ENCODE results near the gene SCYL1.

The SCYL1 gene

DNA sequence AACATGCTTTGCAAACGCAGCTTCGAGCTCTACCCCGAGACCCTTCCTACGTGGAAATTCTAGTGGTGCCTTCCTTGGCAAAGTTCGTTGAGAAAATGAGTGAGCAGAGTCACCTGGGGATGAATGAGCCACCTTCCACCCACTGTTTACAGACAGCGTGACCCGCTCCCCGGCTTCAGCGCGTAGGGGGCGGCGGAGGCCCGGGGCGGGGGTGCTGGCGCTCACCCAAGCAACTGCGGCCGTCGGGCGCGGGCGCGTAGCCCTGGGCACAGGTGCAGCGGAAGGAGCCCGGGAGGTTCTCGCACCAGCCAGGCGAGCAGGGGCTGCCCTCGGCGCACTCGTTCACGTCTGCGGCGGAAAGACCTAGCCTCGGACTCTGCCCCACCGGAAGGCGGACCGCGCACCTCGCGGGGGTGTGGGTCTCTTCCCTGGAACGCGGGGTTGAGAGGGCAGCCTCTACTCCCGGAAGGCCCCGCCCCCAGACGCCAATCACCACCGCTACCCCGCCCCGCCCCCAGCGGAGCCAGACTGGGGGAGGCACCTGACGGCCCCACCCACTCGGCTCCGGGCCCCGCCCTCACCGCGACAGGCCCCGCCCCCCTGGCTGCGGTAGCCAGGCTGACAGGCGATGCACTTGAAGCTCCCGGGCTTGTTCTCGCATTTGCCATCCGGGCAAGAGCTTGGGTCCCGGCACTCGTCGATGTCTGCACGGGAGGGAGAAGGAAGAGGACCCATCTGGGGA lies 21.5 kb downstream of the SCYL1 start:
- TF ChIP-seq, protein P1, sequence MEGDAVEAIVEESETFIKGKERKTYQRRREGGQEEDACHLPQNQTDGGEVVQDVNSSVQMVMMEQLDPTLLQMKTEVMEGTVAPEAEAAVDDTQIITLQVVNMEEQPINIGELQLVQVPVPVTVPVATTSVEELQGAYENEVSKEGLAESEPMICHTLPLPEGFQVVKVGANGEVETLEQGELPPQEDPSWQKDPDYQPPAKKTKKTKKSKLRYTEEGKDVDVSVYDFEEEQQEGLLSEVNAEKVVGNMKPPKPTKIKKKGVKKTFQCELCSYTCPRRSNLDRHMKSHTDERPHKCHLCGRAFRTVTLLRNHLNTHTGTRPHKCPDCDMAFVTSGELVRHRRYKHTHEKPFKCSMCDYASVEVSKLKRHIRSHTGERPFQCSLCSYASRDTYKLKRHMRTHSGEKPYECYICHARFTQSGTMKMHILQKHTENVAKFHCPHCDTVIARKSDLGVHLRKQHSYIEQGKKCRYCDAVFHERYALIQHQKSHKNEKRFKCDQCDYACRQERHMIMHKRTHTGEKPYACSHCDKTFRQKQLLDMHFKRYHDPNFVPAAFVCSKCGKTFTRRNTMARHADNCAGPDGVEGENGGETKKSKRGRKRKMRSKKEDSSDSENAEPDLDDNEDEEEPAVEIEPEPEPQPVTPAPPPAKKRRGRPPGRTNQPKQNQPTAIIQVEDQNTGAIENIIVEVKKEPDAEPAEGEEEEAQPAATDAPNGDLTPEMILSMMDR (IDR thresholded peaks at IDR 0.05; ENCODE audit: control extremely low read depth, extremely low read depth, low read depth, missing control alignments), result no peak
- POLR2A ChIA-PET, result interaction anchor here (0.6 to 1.0 kb wide), 3 partner anchors 15 to 121 kb away, joined by 3 to 6 read pairs (median 4); no protein-coding TSS in a partner anchor
- peak; percentile 98 for DNase-seq (ENCODE audit: extremely low spot score)
- CTCF ChIA-PET, result interaction anchor here (1.0 to 1.4 kb wide), 4 partner anchors 21 to 47 kb away, joined by 3 to 5 read pairs (median 4); partner anchors contain the start of gene ZNRD2

DNA sequence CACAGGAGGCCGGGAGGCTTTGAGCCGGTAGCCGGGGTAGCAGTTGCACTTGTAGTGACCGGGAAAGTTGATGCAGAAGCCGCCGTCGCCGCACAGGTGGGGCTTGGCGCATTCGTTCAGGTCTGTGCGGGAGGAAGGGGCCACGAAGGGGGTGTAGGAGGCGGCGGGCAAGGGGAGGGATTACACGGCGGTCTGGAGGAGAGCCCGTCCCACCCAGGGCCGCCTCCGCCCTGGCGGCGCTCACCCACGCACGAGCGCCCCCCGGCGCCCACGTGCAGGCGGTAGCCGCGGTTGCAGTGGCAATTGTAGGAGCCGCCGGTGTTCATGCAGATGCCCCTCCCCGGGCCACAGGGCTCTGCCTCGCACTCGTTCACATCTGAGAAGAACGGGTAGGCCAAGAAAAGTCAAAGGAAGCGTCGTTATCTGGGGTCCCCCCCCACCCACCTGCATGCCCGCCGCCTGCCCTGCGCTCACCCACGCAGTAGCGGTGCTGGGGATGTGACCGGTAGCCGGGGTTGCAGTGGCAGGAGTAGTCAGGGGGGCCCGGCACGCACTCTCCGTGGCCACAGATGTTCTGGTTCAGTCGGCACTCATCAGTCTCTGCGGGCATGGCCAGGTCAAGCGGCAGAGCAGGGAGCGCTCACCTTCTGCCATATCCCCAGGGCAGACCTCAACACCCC lies 22.7 kb downstream of the SCYL1 start:
- DNase-seq (ENCODE audit: extremely low spot score), result no peak
- ChIA-PET CTCF (interaction anchor here (1.1 to 1.9 kb wide), 3 partner anchors 20 to 40 kb away, joined by 4 to 6 read pairs (median 4); partner anchors contain the start of gene ZNRD2), POLR2A (no interaction called here)
- TF ChIP-seq, protein P1 (IDR thresholded peaks at IDR 0.05; ENCODE audit: control extremely low read depth, extremely low read depth, low read depth, missing control alignments), result no peak

DNA sequence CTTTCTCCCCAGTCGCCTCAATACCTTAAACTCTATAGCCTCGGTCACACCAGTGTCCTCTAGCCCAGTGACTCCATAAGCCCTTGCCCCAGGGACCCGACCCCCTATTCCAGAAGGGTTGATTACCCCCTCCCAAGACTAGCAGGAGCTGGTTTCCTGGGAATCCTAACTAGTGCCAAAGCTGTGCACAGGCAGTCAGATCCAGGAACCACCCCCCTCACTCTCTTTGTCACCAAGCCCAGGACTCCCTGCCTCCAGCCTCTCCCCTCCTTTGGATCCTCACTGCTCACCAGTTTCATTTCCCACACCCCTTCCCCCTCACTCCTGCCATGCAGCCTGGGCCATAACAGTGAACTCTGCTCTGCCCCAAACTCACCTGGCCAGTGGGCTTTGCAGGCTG lies 23.5 kb downstream of the SCYL1 start:
- ChIA-PET POLR2A (no interaction called here), CTCF (interaction anchor here (0.9 to 1.9 kb wide), 5 partner anchors 8 to 131 kb away, joined by 3 to 6 read pairs (median 5); no protein-coding TSS in a partner anchor)
- no peak for DNase-seq (ENCODE audit: extremely low spot score)
- TF ChIP-seq, protein P1 (IDR thresholded peaks at IDR 0.05; ENCODE audit: control extremely low read depth, extremely low read depth, low read depth, missing control alignments), result no peak

DNA sequence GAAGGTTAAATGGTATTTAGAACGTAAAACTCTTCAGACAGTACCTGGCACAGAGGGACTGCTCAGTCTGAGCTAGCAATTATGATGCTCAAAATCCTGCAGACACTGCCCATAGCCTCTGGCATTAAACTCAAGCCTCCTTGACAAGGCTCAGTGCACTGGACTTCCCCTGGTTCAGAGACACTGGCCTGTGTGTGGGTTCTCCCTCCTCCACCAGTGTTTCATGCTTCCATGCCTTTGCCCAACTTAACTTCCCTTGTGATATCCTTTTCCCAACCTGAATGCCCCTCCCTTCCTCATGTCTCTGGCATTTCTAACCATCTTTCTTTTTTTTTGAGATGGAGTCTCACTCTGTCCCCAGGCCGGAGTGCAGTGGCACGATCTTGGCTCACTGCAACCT lies 24.2 kb downstream of the SCYL1 start:
- no peak for DNase-seq (ENCODE audit: extremely low spot score)
- TF ChIP-seq, protein P1 (IDR thresholded peaks at IDR 0.05; ENCODE audit: control extremely low read depth, extremely low read depth, low read depth, missing control alignments), result no peak
- CTCF ChIA-PET, result interaction anchor here (0.7 to 1.9 kb wide), 6 partner anchors 9 to 132 kb away, joined by 3 to 6 read pairs (median 4); no protein-coding TSS in a partner anchor
- POLR2A ChIA-PET, result no interaction called here

DNA sequence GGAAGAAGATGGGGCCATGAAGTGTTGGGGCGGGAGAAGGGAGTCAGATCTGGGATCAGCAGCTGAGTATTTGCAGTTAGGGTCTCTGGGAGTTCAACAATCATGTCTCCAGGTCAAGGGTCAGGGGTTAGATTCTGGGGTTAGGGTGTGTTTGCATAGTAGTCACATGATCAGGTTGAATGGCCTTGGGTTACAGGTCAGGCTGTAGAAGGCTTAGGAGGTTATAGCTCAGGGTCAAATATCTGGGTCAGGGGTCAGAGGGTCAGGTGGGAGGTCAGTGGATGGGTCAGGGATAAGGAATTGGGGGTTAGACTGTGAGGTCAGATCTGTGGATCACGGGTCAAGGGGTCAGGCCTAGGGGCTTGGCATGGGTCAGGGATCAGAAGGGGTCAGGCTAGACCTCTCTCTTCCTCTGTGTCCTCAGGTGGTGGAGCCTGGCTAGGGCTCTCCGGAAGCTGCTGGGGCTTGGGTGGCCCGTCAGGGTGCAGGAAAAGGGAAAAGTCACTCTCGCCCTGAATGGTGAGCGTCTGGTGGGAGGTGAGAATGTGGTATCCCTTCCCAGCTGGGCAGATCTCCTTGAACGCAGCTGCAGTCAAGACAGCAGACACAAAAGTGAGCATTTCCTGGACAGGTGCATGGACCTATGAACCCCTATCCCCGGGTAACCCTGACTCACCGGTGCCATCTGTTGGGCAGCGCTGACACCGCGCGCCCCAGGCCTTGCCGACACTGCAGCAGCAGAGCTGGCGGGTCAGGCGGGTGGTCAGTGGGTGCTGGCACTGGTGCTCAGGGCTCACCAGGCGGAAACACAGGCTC lies 26.9 kb downstream of the SCYL1 start:
- DNase-seq (ENCODE audit: extremely low spot score), result peak; percentile 75
- ChIA-PET POLR2A (no interaction called here), CTCF (interaction anchor here (0.6 to 2.7 kb wide), 11 partner anchors 9 to 222 kb away, joined by 3 to 30 read pairs (median 6); partner anchors contain the start of gene ZNRD2)
- TF ChIP-seq, protein P1 (IDR thresholded peaks at IDR 0.05; ENCODE audit: control extremely low read depth, extremely low read depth, low read depth, missing control alignments), result peak; percentile 84

Measured in GM10248 (cell line).